VCaP (cell line): ENCODE measurements around the gene GTF3C4.

ENCODE experiments used
- H3K27ac ChIP-seq: fragments of 450-650 bp; 2 replicates; pipeline ENCODE4 v1.5.1; 2017
- TF ChIP-seq, protein P1 (sequence below): fragments of 450-650 bp; conservative IDR thresholded peaks from 2 replicates; pipeline ENCODE4 v1.5.1; 2017; ENCODE audit warnings: mild to moderate bottlenecking, moderate library complexity

The GTF3C4 gene

DNA sequence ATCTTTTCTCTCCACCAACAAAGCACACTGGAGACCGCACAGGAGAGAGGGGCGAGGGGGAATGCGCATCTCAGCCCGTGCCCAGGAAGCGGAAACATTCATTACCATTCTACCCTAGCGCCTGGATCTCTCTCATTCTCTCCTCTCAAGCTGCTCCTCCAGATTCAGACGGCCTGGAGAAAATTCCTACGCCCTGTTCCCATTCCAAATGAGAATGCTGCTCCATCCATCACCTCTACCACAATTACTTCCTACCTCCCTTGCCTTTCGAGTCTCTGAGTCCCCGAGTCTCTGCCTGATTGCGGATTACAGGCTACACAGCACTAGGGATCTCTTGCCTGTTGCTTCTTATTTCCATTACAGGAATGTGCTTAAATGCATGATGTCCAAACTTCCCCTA, 7.1 kb upstream of the GTF3C4 start:
- H3K27ac ChIP-seq, result no peak overlapping the region
- TF ChIP-seq, protein P1, sequence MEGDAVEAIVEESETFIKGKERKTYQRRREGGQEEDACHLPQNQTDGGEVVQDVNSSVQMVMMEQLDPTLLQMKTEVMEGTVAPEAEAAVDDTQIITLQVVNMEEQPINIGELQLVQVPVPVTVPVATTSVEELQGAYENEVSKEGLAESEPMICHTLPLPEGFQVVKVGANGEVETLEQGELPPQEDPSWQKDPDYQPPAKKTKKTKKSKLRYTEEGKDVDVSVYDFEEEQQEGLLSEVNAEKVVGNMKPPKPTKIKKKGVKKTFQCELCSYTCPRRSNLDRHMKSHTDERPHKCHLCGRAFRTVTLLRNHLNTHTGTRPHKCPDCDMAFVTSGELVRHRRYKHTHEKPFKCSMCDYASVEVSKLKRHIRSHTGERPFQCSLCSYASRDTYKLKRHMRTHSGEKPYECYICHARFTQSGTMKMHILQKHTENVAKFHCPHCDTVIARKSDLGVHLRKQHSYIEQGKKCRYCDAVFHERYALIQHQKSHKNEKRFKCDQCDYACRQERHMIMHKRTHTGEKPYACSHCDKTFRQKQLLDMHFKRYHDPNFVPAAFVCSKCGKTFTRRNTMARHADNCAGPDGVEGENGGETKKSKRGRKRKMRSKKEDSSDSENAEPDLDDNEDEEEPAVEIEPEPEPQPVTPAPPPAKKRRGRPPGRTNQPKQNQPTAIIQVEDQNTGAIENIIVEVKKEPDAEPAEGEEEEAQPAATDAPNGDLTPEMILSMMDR, result no peak

DNA sequence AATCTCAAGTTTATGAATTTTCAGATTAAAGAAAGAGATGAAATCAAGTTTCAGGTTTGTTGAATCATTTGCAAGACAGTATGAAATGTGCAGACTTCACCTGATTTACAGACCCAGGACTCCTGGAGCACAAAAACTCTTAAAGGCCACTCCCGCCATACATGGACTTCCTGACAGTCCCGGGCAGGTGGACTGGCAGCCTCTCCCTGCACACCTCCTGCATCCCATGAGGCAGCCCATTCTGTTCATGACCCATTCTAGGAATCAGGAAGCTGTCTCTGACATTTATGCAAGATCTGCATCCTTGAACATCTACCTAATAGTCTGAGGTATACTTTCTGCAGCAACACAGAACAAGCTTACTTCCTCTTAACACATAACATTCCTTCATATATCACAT, 6.4 kb upstream of the GTF3C4 start:
- TF ChIP-seq, protein P1, result no peak
- H3K27ac ChIP-seq, result no peak overlapping the region

DNA sequence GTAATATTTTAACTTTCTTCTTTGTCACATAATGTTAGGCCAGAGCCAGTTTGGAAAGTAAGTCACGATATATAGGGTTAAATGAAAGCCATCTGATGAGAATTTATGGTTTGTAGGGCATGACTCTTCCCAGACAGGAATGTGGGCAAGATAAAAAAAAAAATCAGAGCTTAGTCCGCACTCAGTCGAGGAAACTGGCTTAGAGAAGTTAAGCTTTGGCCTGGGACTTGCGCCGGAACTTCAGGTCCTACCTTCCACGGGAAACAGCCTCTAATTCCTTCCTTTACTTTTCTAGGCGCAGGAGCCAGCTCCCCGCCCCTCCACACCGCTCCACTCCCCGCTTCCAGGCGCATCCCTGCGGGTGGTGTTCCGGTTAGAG, 956 bp upstream of the GTF3C4 start:
- H3K27ac ChIP-seq, result peak overlapping the region; percentile 99
- TF ChIP-seq, protein P1, result no peak

DNA sequence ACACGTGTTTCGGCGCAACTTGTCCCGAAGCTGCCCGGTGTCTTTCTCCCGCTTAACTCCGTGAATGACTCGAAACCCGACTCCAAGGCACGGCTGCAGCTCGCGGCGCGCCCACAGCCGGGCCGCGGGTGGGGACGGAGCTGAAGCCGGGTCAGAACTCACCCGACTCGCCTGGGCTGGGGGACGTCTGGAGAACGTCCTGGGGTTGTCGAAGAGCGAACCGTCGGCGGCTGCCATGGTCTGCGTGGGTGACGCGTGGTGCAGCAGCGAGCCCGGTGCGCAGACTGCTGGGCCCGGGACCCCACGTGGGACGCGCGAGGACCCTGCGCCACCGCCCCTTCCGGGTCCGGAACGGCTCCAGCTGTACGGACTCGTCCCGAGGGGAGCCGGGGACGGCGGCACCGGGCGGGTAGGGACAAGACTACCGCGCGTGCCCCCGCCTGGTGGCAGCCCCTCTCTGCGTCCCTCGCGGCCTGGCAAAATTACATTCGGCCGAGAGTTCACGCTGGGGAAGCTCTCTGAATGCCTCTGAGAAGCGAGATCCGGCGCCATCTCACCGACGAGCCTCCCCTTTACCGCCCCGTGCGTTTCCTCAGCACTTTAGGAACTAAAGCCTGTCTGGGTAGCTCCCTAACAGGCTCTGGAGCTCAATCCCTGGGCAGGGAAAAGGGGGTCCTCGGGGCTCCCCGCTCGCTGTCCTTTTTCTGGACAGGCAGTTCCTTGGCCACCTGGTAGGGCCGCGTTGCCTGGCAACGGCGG, 387 bp upstream of the GTF3C4 start, which contains the start of gene DDX31:
DDX31 (minus strand) TSS at position 286 of the 759 bp plus-strand sequence; CDS start at position 237, 49 bp downstream.
- peak within 1 kb of the TSS; percentile 99 for H3K27ac ChIP-seq
- TF ChIP-seq, protein P1, result no peak; the same call in 1 of the 2 replicates

DNA sequence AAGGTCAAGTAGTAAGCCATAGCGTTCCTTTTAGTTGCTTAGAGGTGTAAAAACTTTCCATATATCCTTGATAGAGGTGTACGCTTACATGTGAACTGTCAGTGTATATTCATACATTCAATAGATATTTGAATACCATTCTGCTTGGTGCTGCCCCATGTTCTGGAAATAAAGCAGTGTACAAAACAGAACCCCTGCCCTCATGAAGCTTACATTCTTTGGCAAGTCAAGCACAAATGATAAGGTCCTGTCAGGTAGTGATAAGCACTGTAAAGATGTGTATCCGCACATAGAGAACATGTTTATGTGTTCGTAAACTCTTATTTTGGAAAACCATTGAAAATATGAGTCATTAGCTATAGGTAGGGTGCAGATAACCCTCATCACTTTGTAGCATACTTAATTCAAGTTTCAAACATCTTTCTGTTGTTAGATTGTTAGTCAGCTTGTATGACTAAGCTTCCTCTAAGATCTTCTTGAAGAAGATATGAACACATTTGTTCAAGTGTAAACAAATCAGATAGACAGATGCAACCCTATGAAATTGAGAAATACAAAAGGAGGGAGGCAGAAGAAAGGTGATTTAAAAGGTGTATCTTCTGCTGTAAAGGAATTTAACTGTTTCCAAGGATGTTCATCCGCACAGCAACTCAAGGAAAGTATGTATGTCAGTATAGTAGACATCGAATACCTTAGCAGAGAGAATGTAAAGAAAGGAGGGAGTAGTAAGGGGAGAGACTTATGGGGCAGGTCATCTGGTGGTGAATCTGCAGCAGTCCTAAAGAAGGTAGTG, 1.6 kb downstream of the GTF3C4 start:
- peak overlapping the region; percentile 99 for H3K27ac ChIP-seq
- TF ChIP-seq, protein P1, result no peak

DNA sequence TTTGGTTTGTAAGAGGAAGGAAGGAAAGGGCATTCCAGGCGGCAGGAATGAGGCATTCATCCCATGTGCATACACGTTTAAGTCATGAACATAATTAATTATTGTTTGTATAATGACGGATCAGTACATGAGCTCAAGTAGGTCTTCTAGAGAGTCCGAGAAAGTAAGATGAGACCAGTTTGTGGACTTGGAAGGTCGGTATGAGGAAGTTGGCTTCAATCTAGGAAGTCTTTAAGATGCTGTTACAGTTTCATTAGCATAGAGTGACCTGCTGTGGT, 2.1 kb downstream of the GTF3C4 start:
- peak overlapping the region; percentile 99 for H3K27ac ChIP-seq
- TF ChIP-seq, protein P1, result peak; percentile 35

DNA sequence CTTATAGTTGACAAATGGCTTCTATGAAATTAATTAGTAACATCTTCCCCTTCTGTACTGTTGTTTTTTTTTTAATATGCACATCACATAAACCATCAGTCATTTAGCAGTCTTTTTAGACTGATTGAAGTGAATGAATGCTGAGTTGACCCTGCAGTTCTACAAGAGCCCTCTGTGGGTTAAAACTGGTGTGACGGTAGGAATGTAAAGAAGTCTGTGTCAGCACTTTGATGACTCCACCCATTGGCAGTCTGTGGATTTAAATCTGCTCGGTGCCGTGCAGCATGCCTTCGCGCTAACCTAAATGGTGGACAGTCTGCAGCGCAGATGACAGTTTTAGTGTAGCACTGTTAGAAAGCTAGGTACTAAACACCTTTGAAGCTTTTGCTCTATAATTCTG, 3.1 kb downstream of the GTF3C4 start:
- TF ChIP-seq, protein P1, result peak; percentile 31
- H3K27ac ChIP-seq, result peak overlapping the region; percentile 99
